H9 (cell line): Measurements from ENCODE around the gene PRR15. TPM values are rescaled to one million over a fixed set of nuclear protein-coding genes. Genes with fewer than 3 reads are reported as not detected.

Experiments
- DNase-seq: peaks from one replicate; pipeline ENCODE4 v3.0.0-alpha.2; 2017
- H2AFZ ChIP-seq: one replicate; pipeline ENCODE4 v1.6.1; 2013; ENCODE audit warnings: mild to moderate bottlenecking, low read length, control low read depth, moderate library complexity
- H2AK5ac ChIP-seq: 2 replicates; pipeline ENCODE4 v1.6.1; 2013; ENCODE audit warnings: low read length, control low read depth, mixed read lengths; ENCODE audit not compliant: insufficient read length
- H2BK120ac ChIP-seq: one replicate; pipeline ENCODE4 v1.6.1; 2013; ENCODE audit warnings: low read depth, mild to moderate bottlenecking, low read length, control low read depth, inconsistent platforms; ENCODE audit not compliant: poor library complexity, severe bottlenecking
- H2BK12ac ChIP-seq: 2 replicates; pipeline ENCODE4 v1.6.1; 2013; ENCODE audit warnings: low read length, control low read depth, mixed read lengths, low read depth; ENCODE audit not compliant: insufficient read length
- H2BK15ac ChIP-seq: 2 replicates; pipeline ENCODE4 v1.6.1; 2013; ENCODE audit warnings: low read depth, low read length, control low read depth
- H2BK20ac ChIP-seq: one replicate; pipeline ENCODE4 v1.6.1; 2013; ENCODE audit warnings: low read depth, mild to moderate bottlenecking, low read length, control low read depth, inconsistent platforms; ENCODE audit not compliant: poor library complexity, severe bottlenecking
- H2BK5ac ChIP-seq: 2 replicates; pipeline ENCODE4 v1.6.1; 2013; ENCODE audit warnings: low read length, control low read depth, mixed read lengths; ENCODE audit not compliant: insufficient read length
- H3K14ac ChIP-seq: 2 replicates; pipeline ENCODE4 v1.6.1; 2013; ENCODE audit warnings: low read length, control low read depth; ENCODE audit not compliant: insufficient read depth
- H3K18ac ChIP-seq: 2 replicates; pipeline ENCODE4 v1.6.1; 2013; ENCODE audit warnings: low read depth, mild to moderate bottlenecking, mixed read lengths, low read length, control low read depth; ENCODE audit not compliant: insufficient read length
- H3K23ac ChIP-seq: 2 replicates; pipeline ENCODE4 v1.6.1; 2013; ENCODE audit warnings: low read length, control low read depth, mixed read lengths, low read depth; ENCODE audit not compliant: insufficient read length
- H3K23me2 ChIP-seq: 2 replicates; pipeline ENCODE4 v1.6.1; 2013; ENCODE audit warnings: low read depth, mild to moderate bottlenecking, mixed read lengths, low read length, control low read depth; ENCODE audit not compliant: insufficient read length, poor library complexity, severe bottlenecking
- H3K27ac ChIP-seq: 2 replicates; pipeline ENCODE4 v1.5.1; 2013; ENCODE audit warnings: low read length, control low read depth, mixed read lengths, low read depth; ENCODE audit not compliant: insufficient read length
- H3K27me3 ChIP-seq: 2 replicates; pipeline ENCODE4 v1.6.1; 2013; ENCODE audit warnings: low read length, control low read depth, inconsistent platforms; ENCODE audit not compliant: insufficient read depth
- H3K4ac ChIP-seq: 2 replicates; pipeline ENCODE4 v1.6.1; 2013; ENCODE audit warnings: low read depth, mild to moderate bottlenecking, control low read depth, inconsistent platforms, low read length, moderate library complexity
- H3K4me1 ChIP-seq: 2 replicates; pipeline ENCODE4 v1.6.1; 2013; ENCODE audit warnings: low read length, control low read depth, inconsistent platforms; ENCODE audit not compliant: insufficient read depth
- H3K4me2 ChIP-seq: 2 replicates; pipeline ENCODE4 v1.6.1; 2013; ENCODE audit warnings: low read length, control low read depth, mixed read lengths; ENCODE audit not compliant: insufficient read length, insufficient read depth
- H3K56ac ChIP-seq: 2 replicates; pipeline ENCODE4 v1.6.1; 2013; ENCODE audit warnings: low read depth, mild to moderate bottlenecking, mixed read lengths, low read length, control low read depth; ENCODE audit not compliant: insufficient read length
- H3K79me1 ChIP-seq: 2 replicates; pipeline ENCODE4 v1.6.1; 2013; ENCODE audit warnings: low read depth, mild to moderate bottlenecking, moderate library complexity, low read length, control low read depth, inconsistent platforms; ENCODE audit not compliant: insufficient read depth, poor library complexity, severe bottlenecking
- H3K79me2 ChIP-seq: 2 replicates; pipeline ENCODE4 v1.6.1; 2013; ENCODE audit warnings: low read length, control low read depth, inconsistent platforms; ENCODE audit not compliant: insufficient read depth
- H3K9ac ChIP-seq: 2 replicates; pipeline ENCODE4 v1.6.1; 2013; ENCODE audit warnings: low read length, control low read depth, mixed read lengths; ENCODE audit not compliant: insufficient read length; ENCODE audit errors: extremely low read depth
- H3K9me3 ChIP-seq: one replicate; pipeline ENCODE4 v1.6.1; 2013; ENCODE audit warnings: low read depth, low read length, inconsistent platforms; ENCODE audit not compliant: control insufficient read depth
- H3T11ph ChIP-seq: one replicate; pipeline ENCODE4 v1.6.1; 2013; ENCODE audit warnings: mild to moderate bottlenecking, low read length, control low read depth, inconsistent platforms
- H4K20me1 ChIP-seq: one replicate; pipeline ENCODE4 v1.6.1; 2013; ENCODE audit not compliant: control insufficient read depth, insufficient read length, insufficient read depth
- H4K5ac ChIP-seq: 2 replicates; pipeline ENCODE4 v1.6.1; 2013; ENCODE audit warnings: low read depth, mild to moderate bottlenecking, mixed read lengths, low read length, control low read depth; ENCODE audit not compliant: insufficient read length
- H4K8ac ChIP-seq: replicated peaks from 2 replicates; pipeline ENCODE4 v1.6.1; 2013; ENCODE audit warnings: low read length, control low read depth, mixed read lengths, low read depth; ENCODE audit not compliant: insufficient read length
- H4K91ac ChIP-seq: 2 replicates; pipeline ENCODE4 v1.6.1; 2013; ENCODE audit warnings: low read depth, mild to moderate bottlenecking, moderate library complexity, mixed read lengths, low read length, control low read depth; ENCODE audit not compliant: insufficient read length
- H3K27ac Mint-ChIP-seq, 3 experiments: 2 replicates in 2 of 3; 3 replicates in 1 of 3; pipeline ENCODE4 v1.8.0; 2020 to 2021; ENCODE audit warnings: mixed read lengths in 3 of 3, mild to moderate bottlenecking in 1 of 3, moderate library complexity in 1 of 3
- H3K27me3 Mint-ChIP-seq: 2 replicates; pipeline ENCODE4 v1.8.0; 2021; ENCODE audit warnings: low read depth, mild to moderate bottlenecking, moderate library complexity, mixed read lengths
- H3K36me3 Mint-ChIP-seq, 3 experiments: 2 replicates in 2 of 3; 3 replicates in 1 of 3; pipeline ENCODE4 v1.8.0; 2020 to 2021; ENCODE audit warnings: low read depth in 3 of 3, mixed read lengths in 3 of 3; ENCODE audit not compliant: insufficient read depth in 1 of 3
- H3K4me1 Mint-ChIP-seq, 2 experiments: 2 replicates each; pipeline ENCODE4 v1.8.0; 2020; ENCODE audit warnings: mixed read lengths in 2 of 2
- H3K4me3 Mint-ChIP-seq, 2 experiments: 2 replicates in 1 of 2; 3 replicates in 1 of 2; pipeline ENCODE4 v1.8.0; 2020 to 2021; ENCODE audit warnings: mild to moderate bottlenecking in 2 of 2, mixed read lengths in 2 of 2, moderate library complexity in 1 of 2
- H3K9me3 Mint-ChIP-seq, 2 experiments: 2 replicates in 1 of 2; 3 replicates in 1 of 2; pipeline ENCODE4 v1.8.0; 2020; ENCODE audit warnings: mild to moderate bottlenecking in 2 of 2, mixed read lengths in 2 of 2, moderate library complexity in 1 of 2
- WGBS: extraction: QIAGEN DNeasy Blood & Tissue Kit; methylation state at CpG from one replicate; pipeline ENCODE4 v1.1.7; 2013; ENCODE audit warnings: missing lambda C conversion rate, low lambda C conversion rate, mixed read lengths; ENCODE audit not compliant: insufficient read length; ENCODE audit errors: extremely low coverage; 5-methylcytosine and 5-hydroxymethylcytosine counted together
- total RNA-seq: library from RNA; stranded (reverse); gene quantifications from 2 replicates; pipeline ENCODE4 v1.2.1, GENCODE V29; 2021
- TF ChIP-seq, protein P1 (sequence below): fragments of 200-600 bp; sonication (generic); conservative IDR thresholded peaks from 3 replicates; pipeline ENCODE4 v1.8.0; 2021; ENCODE audit warnings: antibody characterized with exemption, mild to moderate bottlenecking

PRR15 gene
- total RNA-seq, 1 experiment from 2014 or later, result 15.1 TPM

DNA sequence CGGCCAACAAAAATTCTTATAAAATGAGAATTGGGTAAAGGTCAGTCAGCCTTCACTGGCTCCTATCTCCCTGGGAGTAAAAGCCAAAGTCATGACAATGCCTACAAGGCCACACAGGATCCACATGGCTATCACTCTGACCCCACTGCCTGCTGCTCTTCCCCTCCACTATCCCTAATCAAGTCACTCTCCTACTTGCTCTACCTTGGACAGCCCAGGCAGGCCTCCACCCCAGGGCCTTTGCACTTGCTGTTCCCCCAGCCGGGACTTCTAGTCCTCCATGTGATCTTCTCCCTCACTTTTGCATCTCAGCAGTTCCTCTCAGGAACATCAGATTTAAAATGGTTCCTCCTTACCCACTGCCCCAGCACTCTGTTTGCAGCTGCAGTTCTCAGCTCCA lies 50.6 kb downstream of the PRR15 start:
- no peaks in the 10 kb centered on the region for H3K9me3 ChIP-seq
- H2BK12ac ChIP-seq, result no peak overlapping the region
- no peak overlapping the region for H2AFZ ChIP-seq
- no peaks in the 10 kb centered on the region; the same call in 1 of the 2 replicates for H3K4me1 ChIP-seq
- H2BK120ac ChIP-seq, result no peak overlapping the region
- Mint-ChIP-seq H3K27ac (peak overlapping the region in 1 of 3 experiments; percentile 46; a peak in 1 of 7 replicates), H3K4me3 (no peak overlapping the region), H3K36me3 (peaks cover 2 to 12% (median 4%) of the 10 kb centered on the region in 3 experiments; a peak in 4 of 7 replicates), H3K27me3 (no peaks in the 10 kb centered on the region; the same call in 1 of the 2 replicates), H3K9me3 (peaks cover 2 to 4% of the 10 kb centered on the region in 2 experiments; a peak in 4 of 5 replicates), H3K4me1 (peaks cover 37 to 42% of the 10 kb centered on the region in 2 experiments)
- no peak overlapping the region for H4K8ac ChIP-seq
- no peak overlapping the region for H3K4ac ChIP-seq
- H2BK15ac ChIP-seq, result no peak overlapping the region
- H3K14ac ChIP-seq, result no peak overlapping the region
- no peaks in the 10 kb centered on the region for H3K79me2 ChIP-seq
- H3K9ac ChIP-seq, result no peak overlapping the region
- no CpG with 5 or more reads among the region's 2 CpGs for WGBS
- H3K27ac ChIP-seq, result no peak overlapping the region
- H3K4me2 ChIP-seq, result no peak overlapping the region
- DNase-seq, result no peak
- no peaks in the 10 kb centered on the region for H3K79me1 ChIP-seq
- TF ChIP-seq, protein P1, sequence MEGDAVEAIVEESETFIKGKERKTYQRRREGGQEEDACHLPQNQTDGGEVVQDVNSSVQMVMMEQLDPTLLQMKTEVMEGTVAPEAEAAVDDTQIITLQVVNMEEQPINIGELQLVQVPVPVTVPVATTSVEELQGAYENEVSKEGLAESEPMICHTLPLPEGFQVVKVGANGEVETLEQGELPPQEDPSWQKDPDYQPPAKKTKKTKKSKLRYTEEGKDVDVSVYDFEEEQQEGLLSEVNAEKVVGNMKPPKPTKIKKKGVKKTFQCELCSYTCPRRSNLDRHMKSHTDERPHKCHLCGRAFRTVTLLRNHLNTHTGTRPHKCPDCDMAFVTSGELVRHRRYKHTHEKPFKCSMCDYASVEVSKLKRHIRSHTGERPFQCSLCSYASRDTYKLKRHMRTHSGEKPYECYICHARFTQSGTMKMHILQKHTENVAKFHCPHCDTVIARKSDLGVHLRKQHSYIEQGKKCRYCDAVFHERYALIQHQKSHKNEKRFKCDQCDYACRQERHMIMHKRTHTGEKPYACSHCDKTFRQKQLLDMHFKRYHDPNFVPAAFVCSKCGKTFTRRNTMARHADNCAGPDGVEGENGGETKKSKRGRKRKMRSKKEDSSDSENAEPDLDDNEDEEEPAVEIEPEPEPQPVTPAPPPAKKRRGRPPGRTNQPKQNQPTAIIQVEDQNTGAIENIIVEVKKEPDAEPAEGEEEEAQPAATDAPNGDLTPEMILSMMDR, result no peak
- no peaks in the 10 kb centered on the region for H4K20me1 ChIP-seq
- no peak overlapping the region for H4K5ac ChIP-seq
- peak overlapping the region; percentile 14 for H3K18ac ChIP-seq
- no peak overlapping the region for H4K91ac ChIP-seq
- H2AK5ac ChIP-seq, result no peak overlapping the region
- no peak overlapping the region for H3K23ac ChIP-seq
- H2BK5ac ChIP-seq, result no peak overlapping the region
- no peak overlapping the region for H3T11ph ChIP-seq
- no peak overlapping the region for H3K56ac ChIP-seq
- H3K27me3 ChIP-seq, result no peaks in the 10 kb centered on the region
- no peak overlapping the region for H2BK20ac ChIP-seq
- no peaks in the 10 kb centered on the region for H3K23me2 ChIP-seq

Other genes with a start within 250 kb of the PRR15 start
- gene WIPF3, start 242.7 kb downstream of the PRR15 start, total RNA-seq, result 11.6 and 11.8 TPM in 2 replicates